ENCODE results near the gene ACTN3. TPM values are rescaled to one million over a fixed set of nuclear protein-coding genes. Genes with fewer than 3 reads are reported as not detected.

ACTN3 gene
- polyA plus RNA-seq, 3 donors = not detected

- Histone ChIP-seq H3K9me3 (replicated peaks in 1 of 2; ENCODE audit: control insufficient read depth in 1 of 2, insufficient read depth in 1 of 2, low read length in 2 of 2) (no peaks in the 10 kb centered on the region), H3K27ac (ENCODE audit: low read depth in 1 of 2, low read length in 2 of 2) (peak within 1 kb of the TSS in 1 of 2 donors; percentile 80), H3K36me3 (replicated peaks in 1 of 2; ENCODE audit: control insufficient read depth in 1 of 2, insufficient read depth in 2 of 2, low read length in 2 of 2) (peaks cover 14 to 21% of the 10 kb centered on the region in 2 donors), H3K4me2 (replicated peaks; ENCODE audit: extremely low read depth, low read length, poor library complexity, severe bottlenecking) (peak within 1 kb of the TSS; percentile 96), H3K4me1 (ENCODE audit: control insufficient read depth in 1 of 2, insufficient read depth in 2 of 2, low read length in 2 of 2) (peaks cover 35 to 45% of the 10 kb centered on the region in 2 donors), H3K79me2 (ENCODE audit: insufficient read depth, low read length) (peaks cover 11% of the 10 kb centered on the region), H3K27me3 (ENCODE audit: control insufficient read depth in 2 of 2, insufficient read depth in 2 of 2, low read length in 2 of 2) (peaks cover 0 to 18% of the 10 kb centered on the region in 2 donors), H3K4me3 (replicated peaks in 1 of 3; ENCODE audit: low read depth in 2 of 3, low read length in 3 of 3) (peak within 1 kb of the TSS; percentile 71 to 92 (median 89)), H4K20me1 (ENCODE audit: insufficient read depth, low read length) (no peaks in the 10 kb centered on the region), H2AFZ (ENCODE audit: insufficient read depth, low read depth, low read length, poor library complexity, severe bottlenecking) (peak within 1 kb of the TSS; percentile 96), H3K9ac (ENCODE audit: insufficient read depth, low read length, poor library complexity, severe bottlenecking) (peak within 1 kb of the TSS; percentile 94)
- intact Hi-C loops (cut with micrococcal nuclease) = no loop called here
- peak; percentile 94 to 96 (median 96) for DNase-seq
- Mint-ChIP-seq H3K9me3 (peaks cover 0 to 2% (median 0%) of the 10 kb centered on the region in 7 donors), H3K36me3 (peaks cover 26 to 27% of the 10 kb centered on the region in 2 donors), H3K4me1 (peaks cover 37% of the 10 kb centered on the region), H3K4me3 (peak within 1 kb of the TSS; percentile 81 to 91), H3K27me3 (ENCODE audit: low read depth in 3 of 3) (peaks cover 19 to 31% (median 22%) of the 10 kb centered on the region in 3 donors), H3K27ac (peak within 1 kb of the TSS; percentile 43 to 83 (median 54))
- WGBS (ENCODE audit: insufficient coverage) = under 1% methylated on average over 68 of the region's 71 CpGs
- no peak for TF ChIP-seq CTCF (IDR thresholded peaks at IDR 0.05)
Observed at GRCh38 chr11:66545701-66546367, 869 bp upstream of the ACTN3 start, which contains the start of gene ZDHHC24. Gene ZDHHC24, minus strand, starts transcription at chr11:66546048. Its CDS starts 45 bp downstream, at chr11:66546003.

- Histone ChIP-seq H3K4me3 (replicated peaks in 1 of 3; ENCODE audit: low read depth in 2 of 3, low read length in 3 of 3) (peak overlapping the region in 1 of 3 experiments; percentile 92), H3K79me2 (ENCODE audit: insufficient read depth, low read length) (peaks cover 11% of the 10 kb centered on the region), H3K4me1 (ENCODE audit: control insufficient read depth in 1 of 2, insufficient read depth in 2 of 2, low read length in 2 of 2) (peaks cover 35 to 45% of the 10 kb centered on the region in 2 donors), H3K9me3 (replicated peaks in 1 of 2; ENCODE audit: control insufficient read depth in 1 of 2, insufficient read depth in 1 of 2, low read length in 2 of 2) (no peaks in the 10 kb centered on the region), H3K27me3 (ENCODE audit: control insufficient read depth in 2 of 2, insufficient read depth in 2 of 2, low read length in 2 of 2) (peaks cover 0 to 18% of the 10 kb centered on the region in 2 donors), H3K27ac (ENCODE audit: low read depth in 1 of 2, low read length in 2 of 2) (no peak overlapping the region), H3K9ac (ENCODE audit: insufficient read depth, low read length, poor library complexity, severe bottlenecking) (no peak overlapping the region), H4K20me1 (ENCODE audit: insufficient read depth, low read length) (no peaks in the 10 kb centered on the region), H2AFZ (ENCODE audit: insufficient read depth, low read depth, low read length, poor library complexity, severe bottlenecking) (peak overlapping the region; percentile 96), H3K36me3 (replicated peaks in 1 of 2; ENCODE audit: control insufficient read depth in 1 of 2, insufficient read depth in 2 of 2, low read length in 2 of 2) (peaks cover 6 to 8% of the 10 kb centered on the region in 2 donors), H3K4me2 (replicated peaks; ENCODE audit: extremely low read depth, low read length, poor library complexity, severe bottlenecking) (peak overlapping the region; percentile 96)
- Mint-ChIP-seq H3K9me3 (peaks cover 0 to 2% (median 0%) of the 10 kb centered on the region in 7 donors), H3K36me3 (peaks cover 13 to 14% of the 10 kb centered on the region in 2 donors), H3K27ac (no peak overlapping the region), H3K27me3 (ENCODE audit: low read depth in 3 of 3) (peaks cover 16 to 31% (median 23%) of the 10 kb centered on the region in 3 donors), H3K4me1 (peaks cover 36% of the 10 kb centered on the region), H3K4me3 (peak overlapping the region; percentile 81 to 85)
- 53% methylated on average over 16 of the region's 18 CpGs for WGBS (ENCODE audit: insufficient coverage)
- intact Hi-C loops (cut with micrococcal nuclease) = no loop called here
- no peak for TF ChIP-seq CTCF (IDR thresholded peaks at IDR 0.05)
- DNase-seq = no peak
Observed at GRCh38 chr11:66546966-66547661, 411 bp downstream of the ACTN3 start.
